Measurements from ENCODE around the gene ATP2B1.

The ATP2B1 gene

DNA sequence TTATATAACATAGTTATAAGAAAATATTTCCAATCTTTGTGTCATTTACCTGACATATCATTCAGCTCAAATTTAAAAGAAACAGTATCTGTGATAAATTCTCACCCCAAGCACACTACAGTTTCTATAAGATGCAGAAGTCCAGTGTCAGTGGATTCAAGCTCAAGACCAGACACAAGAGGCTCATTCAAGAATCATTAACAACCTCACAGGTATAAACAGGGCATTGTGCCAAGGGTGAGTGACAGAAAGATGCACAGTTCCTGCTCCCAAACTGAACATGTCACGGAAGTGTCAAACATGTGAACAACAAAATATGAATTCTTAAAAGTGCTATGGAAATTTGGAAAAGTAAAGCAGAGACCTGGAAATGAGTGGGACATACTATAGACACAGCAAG is 12.8 kb downstream of the ATP2B1 start:
- Mint-ChIP-seq H3K27ac (ENCODE audit: low read depth) (no peak overlapping the region), H3K4me1 (peaks cover 77% of the 10 kb centered on the region), H3K36me3 (ENCODE audit: insufficient read depth) (peaks cover 10% of the 10 kb centered on the region), H3K27me3 (no peaks in the 10 kb centered on the region), H3K4me3 (peak overlapping the region; percentile 2), H3K9me3 (no peaks in the 10 kb centered on the region)
- ATAC-seq (replicated peaks; ENCODE audit: extremely low read depth, poor library complexity, severe bottlenecking) (no peak), DNase-seq (ENCODE audit: low spot score in 2 of 2) (no peak)

DNA sequence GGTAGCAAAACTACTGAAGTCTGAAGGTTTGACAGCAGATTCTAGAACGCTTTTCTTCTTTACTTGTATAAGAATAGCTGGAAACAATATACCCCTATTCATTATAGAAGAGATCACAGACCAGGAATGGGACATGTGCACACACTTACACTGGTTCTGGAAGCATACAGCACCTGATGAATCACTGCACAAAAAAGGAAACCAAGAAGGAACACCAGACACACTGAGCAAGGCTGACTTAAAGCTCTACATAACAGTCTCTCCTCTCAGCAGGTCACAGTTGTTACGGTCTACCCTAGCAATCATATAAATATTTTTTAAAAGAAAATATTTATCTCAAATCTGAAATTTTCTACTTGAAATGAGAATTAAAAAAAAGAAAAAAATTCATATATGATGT is 13.5 kb downstream of the ATP2B1 start:
- H3K27ac Mint-ChIP-seq (ENCODE audit: low read depth): no peak overlapping the region
- H3K4me3 Mint-ChIP-seq: no peak overlapping the region
- no peak for ATAC-seq (replicated peaks; ENCODE audit: extremely low read depth, poor library complexity, severe bottlenecking)
- peaks cover 12% of the 10 kb centered on the region for H3K36me3 Mint-ChIP-seq (ENCODE audit: insufficient read depth)
- H3K4me1 Mint-ChIP-seq: peaks cover 74% of the 10 kb centered on the region
- no peaks in the 10 kb centered on the region for H3K27me3 Mint-ChIP-seq
- no peak for DNase-seq (ENCODE audit: low spot score in 2 of 2)
- no peaks in the 10 kb centered on the region for H3K9me3 Mint-ChIP-seq

DNA sequence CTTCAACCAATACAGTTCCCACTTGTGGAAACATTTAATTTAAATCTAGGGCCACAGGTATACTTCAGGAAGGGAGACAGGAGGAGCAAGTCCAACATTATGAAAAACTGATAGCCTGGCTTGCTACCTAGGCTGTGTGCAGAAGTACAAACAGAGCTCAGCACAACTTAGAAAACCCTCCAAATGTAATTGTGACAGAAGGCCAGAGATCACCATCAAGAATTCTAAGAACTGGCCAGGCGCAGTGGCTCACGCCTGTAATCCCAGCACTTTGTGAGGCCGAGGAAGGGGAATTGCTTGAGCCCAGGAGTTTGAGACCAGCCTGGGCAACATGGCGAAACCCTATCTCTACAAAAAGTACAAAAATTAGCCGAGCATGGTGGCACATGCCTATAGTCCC is 14.1 kb downstream of the ATP2B1 start:
- ATAC-seq (replicated peaks; ENCODE audit: extremely low read depth, poor library complexity, severe bottlenecking) (no peak), DNase-seq (ENCODE audit: low spot score in 2 of 2) (no peak)
- Mint-ChIP-seq H3K4me1 (peaks cover 73% of the 10 kb centered on the region), H3K4me3 (no peak overlapping the region), H3K36me3 (ENCODE audit: insufficient read depth) (peaks cover 12% of the 10 kb centered on the region), H3K27ac (ENCODE audit: low read depth) (peak overlapping the region; percentile 13), H3K9me3 (no peaks in the 10 kb centered on the region), H3K27me3 (no peaks in the 10 kb centered on the region)

DNA sequence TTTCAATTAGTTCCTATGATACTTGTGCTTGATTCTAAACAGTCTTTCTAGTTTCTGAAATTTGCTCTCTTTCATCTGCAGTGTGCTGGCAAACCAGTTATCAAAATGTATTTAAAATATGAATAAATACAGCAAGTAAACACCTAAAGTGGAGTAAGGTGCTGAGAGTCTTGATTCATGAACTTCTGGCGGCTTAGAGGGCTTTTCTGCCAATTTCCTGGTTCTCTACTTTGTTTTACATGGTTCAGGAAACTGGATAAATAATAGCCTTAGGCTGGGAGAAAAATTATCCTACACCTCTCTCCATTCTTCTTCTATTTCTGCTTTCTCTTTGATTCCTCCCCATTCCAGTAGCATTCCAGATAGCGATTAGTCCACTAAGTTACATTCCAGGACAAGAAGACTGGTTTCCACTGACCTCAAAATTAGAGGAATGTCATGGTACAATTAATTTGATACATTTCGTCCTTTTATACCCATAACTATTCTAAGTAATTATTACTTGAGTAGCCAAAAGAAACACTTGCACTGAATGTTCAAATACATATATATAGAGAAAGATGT is 14.9 kb downstream of the ATP2B1 start:
- Mint-ChIP-seq H3K9me3 (no peaks in the 10 kb centered on the region), H3K27me3 (no peaks in the 10 kb centered on the region), H3K27ac (ENCODE audit: low read depth) (peak overlapping the region; percentile 13), H3K4me3 (no peak overlapping the region), H3K36me3 (ENCODE audit: insufficient read depth) (peaks cover 14% of the 10 kb centered on the region), H3K4me1 (peaks cover 76% of the 10 kb centered on the region)
- no peak for DNase-seq (ENCODE audit: low spot score in 2 of 2)
- ATAC-seq (replicated peaks; ENCODE audit: extremely low read depth, poor library complexity, severe bottlenecking): no peak

DNA sequence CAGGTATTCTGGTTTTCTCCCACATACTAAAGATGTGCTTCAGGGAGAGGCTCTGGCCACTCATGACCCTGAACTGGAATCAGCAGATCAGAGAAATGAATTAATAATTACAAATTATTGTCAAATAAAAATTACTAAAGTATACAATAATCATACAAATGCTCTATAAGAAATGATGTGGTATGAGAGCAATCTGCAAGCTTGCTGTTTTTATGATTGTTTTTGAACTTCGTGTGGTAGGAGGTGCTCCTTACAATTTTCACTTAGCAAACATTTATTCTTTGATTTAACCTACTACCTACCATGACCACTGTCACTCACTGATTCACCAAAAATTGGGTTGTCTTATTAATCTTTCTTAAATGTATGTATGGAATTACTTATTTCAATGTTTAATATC is 16.2 kb downstream of the ATP2B1 start:
- no peaks in the 10 kb centered on the region for H3K9me3 Mint-ChIP-seq
- H3K4me1 Mint-ChIP-seq: peaks cover 66% of the 10 kb centered on the region
- no peak overlapping the region for H3K4me3 Mint-ChIP-seq
- no peak for DNase-seq (ENCODE audit: low spot score in 2 of 2)
- H3K27ac Mint-ChIP-seq (ENCODE audit: low read depth): no peak overlapping the region
- no peaks in the 10 kb centered on the region for H3K27me3 Mint-ChIP-seq
- ATAC-seq (replicated peaks; ENCODE audit: extremely low read depth, poor library complexity, severe bottlenecking): no peak
- H3K36me3 Mint-ChIP-seq (ENCODE audit: insufficient read depth): peaks cover 8% of the 10 kb centered on the region

DNA sequence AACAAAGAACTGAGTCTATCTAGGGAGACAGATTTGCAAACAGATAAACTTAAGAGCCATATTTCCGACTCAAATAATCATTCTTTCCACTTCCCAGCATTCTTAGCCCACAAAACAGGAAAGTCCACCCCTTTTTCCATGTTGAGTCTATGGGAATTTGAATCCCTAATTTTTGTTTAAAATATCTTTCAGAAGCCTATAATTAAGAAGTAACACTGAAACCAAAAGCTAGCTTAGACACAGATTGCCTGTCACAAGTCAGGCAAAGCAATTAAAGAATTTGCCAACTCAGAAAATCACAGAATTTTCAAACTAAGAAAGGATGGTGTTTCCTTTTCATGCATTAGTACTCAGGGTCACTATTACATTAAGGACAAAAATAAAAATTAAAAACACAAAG is 17.0 kb downstream of the ATP2B1 start:
- no peak overlapping the region for H3K27ac Mint-ChIP-seq (ENCODE audit: low read depth)
- ATAC-seq (replicated peaks; ENCODE audit: extremely low read depth, poor library complexity, severe bottlenecking): no peak
- peak overlapping the region; percentile 31 for H3K4me3 Mint-ChIP-seq
- no peaks in the 10 kb centered on the region for H3K27me3 Mint-ChIP-seq
- peaks cover 62% of the 10 kb centered on the region for H3K4me1 Mint-ChIP-seq
- no peaks in the 10 kb centered on the region for H3K9me3 Mint-ChIP-seq
- H3K36me3 Mint-ChIP-seq (ENCODE audit: insufficient read depth): peaks cover 11% of the 10 kb centered on the region
- DNase-seq (ENCODE audit: low spot score in 2 of 2): no peak

DNA sequence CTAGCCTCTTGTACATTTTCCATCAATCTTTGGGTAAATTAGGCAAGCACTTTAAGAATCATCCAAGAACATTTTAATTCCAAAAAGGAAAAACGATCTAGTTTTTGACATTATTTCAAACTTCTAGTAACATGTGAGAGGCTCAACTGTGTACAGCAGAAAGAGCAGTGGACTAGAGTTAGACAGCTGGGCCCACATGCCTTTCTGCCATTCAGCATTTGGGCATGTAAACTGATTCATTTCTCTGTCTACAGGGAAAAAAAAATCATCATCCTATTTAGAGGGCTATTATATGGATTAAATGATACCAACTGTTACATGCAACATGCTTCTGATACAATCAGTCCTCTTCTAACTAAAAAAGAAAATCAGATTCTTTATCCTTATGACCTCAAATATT is 17.7 kb downstream of the ATP2B1 start:
- Mint-ChIP-seq H3K36me3 (ENCODE audit: insufficient read depth) (peaks cover 11% of the 10 kb centered on the region), H3K4me3 (no peak overlapping the region), H3K27ac (ENCODE audit: low read depth) (no peak overlapping the region), H3K4me1 (peaks cover 61% of the 10 kb centered on the region), H3K27me3 (no peaks in the 10 kb centered on the region), H3K9me3 (no peaks in the 10 kb centered on the region)
- DNase-seq (ENCODE audit: low spot score in 2 of 2) (no peak), ATAC-seq (replicated peaks; ENCODE audit: extremely low read depth, poor library complexity, severe bottlenecking) (no peak)

DNA sequence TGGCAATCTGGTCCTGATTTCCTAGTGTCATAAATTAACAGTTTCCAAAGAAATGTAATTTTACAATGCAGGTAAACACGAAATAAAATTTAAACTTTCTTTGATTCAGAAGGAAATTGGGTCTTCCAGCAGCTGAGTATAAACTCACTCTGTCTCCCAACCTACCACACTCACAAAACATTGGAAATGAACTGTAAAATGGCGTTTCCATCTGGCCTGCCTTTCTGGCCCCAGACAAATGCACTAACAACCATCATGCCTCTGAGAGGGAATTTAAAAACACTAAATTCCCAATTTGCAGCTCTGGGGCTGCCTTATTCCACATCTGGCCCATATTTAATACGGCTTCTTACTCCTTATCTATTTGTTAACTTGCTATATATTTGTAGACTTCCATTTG is 19.3 kb downstream of the ATP2B1 start:
- H3K4me1 Mint-ChIP-seq: peaks cover 61% of the 10 kb centered on the region
- peak overlapping the region; percentile 77 for H3K27ac Mint-ChIP-seq (ENCODE audit: low read depth)
- no peak overlapping the region for H3K4me3 Mint-ChIP-seq
- peaks cover 12% of the 10 kb centered on the region for H3K36me3 Mint-ChIP-seq (ENCODE audit: insufficient read depth)
- ATAC-seq (replicated peaks; ENCODE audit: extremely low read depth, poor library complexity, severe bottlenecking): no peak
- no peak for DNase-seq (ENCODE audit: low spot score in 2 of 2)
- H3K9me3 Mint-ChIP-seq: no peaks in the 10 kb centered on the region
- H3K27me3 Mint-ChIP-seq: no peaks in the 10 kb centered on the region

DNA sequence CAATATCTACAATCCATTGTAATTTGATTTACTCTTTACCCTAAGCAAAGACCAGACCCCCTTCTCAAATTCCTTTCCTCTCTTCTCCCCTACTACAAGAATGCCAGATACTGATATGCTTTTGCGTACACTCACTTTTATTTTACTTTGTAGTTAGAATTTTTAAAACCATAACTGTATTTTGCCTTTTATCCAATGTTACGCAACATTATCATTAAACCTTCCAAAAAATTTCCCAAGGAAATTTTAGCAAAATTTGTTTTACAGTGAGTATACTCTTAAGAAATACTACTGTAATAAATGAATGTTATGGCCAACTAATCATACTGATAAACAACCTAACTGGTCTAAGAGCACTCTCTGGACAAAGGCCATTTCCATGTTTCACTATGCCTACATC is 22.3 kb downstream of the ATP2B1 start:
- peaks cover 14% of the 10 kb centered on the region for H3K36me3 Mint-ChIP-seq (ENCODE audit: insufficient read depth)
- no peak for DNase-seq (ENCODE audit: low spot score in 2 of 2)
- H3K9me3 Mint-ChIP-seq: no peaks in the 10 kb centered on the region
- H3K4me1 Mint-ChIP-seq: peaks cover 65% of the 10 kb centered on the region
- H3K27me3 Mint-ChIP-seq: no peaks in the 10 kb centered on the region
- H3K4me3 Mint-ChIP-seq: no peak overlapping the region
- peak overlapping the region; percentile 77 for H3K27ac Mint-ChIP-seq (ENCODE audit: low read depth)
- no peak for ATAC-seq (replicated peaks; ENCODE audit: extremely low read depth, poor library complexity, severe bottlenecking)

DNA sequence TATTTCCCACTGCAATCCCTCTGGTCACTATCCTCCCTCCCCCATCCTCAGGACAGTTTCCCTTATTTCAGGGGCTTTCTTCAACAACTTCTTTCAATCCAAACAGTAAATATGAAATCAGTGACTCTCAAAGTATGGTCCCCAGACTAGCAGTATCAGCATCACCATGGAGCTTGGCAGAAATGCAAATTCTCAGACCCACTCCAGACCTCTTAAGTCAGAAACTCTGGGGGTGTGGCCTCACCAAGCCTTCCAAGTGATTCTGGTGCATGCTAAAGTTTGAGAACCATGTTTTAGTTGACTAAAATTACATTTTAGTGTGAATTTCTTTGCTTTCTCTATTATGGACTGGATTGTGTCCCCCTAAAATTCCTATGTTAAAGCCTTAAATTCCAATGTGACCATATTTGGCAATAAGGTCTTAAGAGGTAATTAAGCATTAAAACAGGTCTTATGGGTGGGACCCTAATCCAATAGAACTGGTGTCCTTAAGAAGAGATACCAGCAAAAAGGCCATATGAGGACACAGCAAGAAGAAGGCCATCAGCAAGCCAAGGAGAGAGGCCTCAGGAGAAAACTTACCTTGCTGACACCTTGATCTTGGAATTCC is 23.2 kb downstream of the ATP2B1 start:
- Mint-ChIP-seq H3K27ac (ENCODE audit: low read depth) (no peak overlapping the region), H3K4me1 (peaks cover 65% of the 10 kb centered on the region)

DNA sequence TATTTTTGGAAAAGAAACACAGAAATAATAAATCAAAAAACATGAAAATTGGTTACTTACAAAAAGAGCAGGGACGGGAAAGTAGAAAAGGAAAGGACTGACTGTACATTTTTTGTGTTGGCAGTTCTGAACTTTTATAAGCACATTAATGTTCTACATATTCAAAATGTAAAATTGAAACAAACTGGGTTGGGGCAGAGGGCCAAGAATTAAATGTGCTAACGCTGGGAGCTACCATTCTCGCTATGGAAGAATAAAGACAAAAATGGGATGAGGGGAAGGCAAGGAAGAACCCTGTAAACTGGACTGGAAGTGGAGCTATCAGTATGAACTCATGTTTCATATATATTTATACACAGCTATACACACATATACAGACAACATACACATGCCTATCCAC is 24.5 kb downstream of the ATP2B1 start:
- ATAC-seq (replicated peaks; ENCODE audit: extremely low read depth, poor library complexity, severe bottlenecking): no peak
- Mint-ChIP-seq H3K4me3 (no peak overlapping the region), H3K27me3 (no peaks in the 10 kb centered on the region), H3K27ac (ENCODE audit: low read depth) (no peak overlapping the region), H3K9me3 (no peaks in the 10 kb centered on the region), H3K36me3 (ENCODE audit: insufficient read depth) (peaks cover 13% of the 10 kb centered on the region), H3K4me1 (peaks cover 72% of the 10 kb centered on the region)
- no peak for DNase-seq (ENCODE audit: low spot score in 2 of 2)

More for the DNA sequence above, 23.2 kb downstream of the ATP2B1 start:
- Mint-ChIP-seq H3K27me3 (no peaks in the 10 kb centered on the region), H3K36me3 (ENCODE audit: insufficient read depth) (peaks cover 11% of the 10 kb centered on the region), H3K4me3 (no peak overlapping the region), H3K9me3 (no peaks in the 10 kb centered on the region)
- no peak for ATAC-seq (replicated peaks; ENCODE audit: extremely low read depth, poor library complexity, severe bottlenecking)
- no peak for DNase-seq (ENCODE audit: low spot score in 2 of 2)

DNA sequence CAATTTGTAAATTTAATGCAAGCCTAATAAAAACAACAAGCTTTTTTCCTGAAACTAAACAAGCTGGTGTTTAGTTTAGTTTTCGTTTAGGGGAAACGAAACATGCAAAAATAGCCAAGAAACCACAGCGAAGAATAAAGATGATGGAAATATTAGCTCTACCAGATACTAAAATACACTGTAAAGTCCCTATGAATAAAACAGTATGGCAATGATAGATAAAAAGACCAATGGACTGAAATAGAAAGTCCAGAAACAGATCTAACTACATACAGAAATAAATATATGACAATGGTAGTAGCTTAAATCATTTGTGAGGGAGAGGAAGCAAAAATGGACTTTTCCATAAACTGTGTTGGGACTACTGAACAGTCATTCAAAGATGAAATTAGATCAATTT is 26.4 kb downstream of the ATP2B1 start:
- H3K4me1 Mint-ChIP-seq: peaks cover 81% of the 10 kb centered on the region
- peaks cover 17% of the 10 kb centered on the region for H3K36me3 Mint-ChIP-seq (ENCODE audit: insufficient read depth)
- no peak for ATAC-seq (replicated peaks; ENCODE audit: extremely low read depth, poor library complexity, severe bottlenecking)
- H3K27ac Mint-ChIP-seq (ENCODE audit: low read depth): no peak overlapping the region
- no peaks in the 10 kb centered on the region for H3K27me3 Mint-ChIP-seq
- DNase-seq (ENCODE audit: low spot score in 2 of 2): no peak
- H3K9me3 Mint-ChIP-seq: no peaks in the 10 kb centered on the region
- no peak overlapping the region for H3K4me3 Mint-ChIP-seq

DNA sequence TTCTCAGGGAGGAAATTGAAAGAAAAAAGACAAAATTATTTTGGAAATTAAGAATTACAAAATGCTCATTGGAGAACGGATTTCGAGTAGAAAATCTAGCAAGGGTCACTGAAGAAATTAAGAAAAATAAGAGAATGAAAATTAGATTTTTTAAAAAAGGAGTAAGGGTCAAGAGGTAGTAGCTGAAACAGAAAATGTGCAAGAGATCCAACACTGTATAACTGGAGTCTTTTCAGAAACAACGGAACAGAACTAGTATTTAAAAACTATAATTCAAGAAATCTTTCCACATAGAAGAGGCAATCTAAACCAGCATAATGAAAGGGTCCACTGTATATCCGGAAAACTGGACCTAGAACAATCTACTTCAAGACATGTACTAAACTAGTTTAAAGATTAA is 28.2 kb downstream of the ATP2B1 start:
- H3K4me1 Mint-ChIP-seq: peaks cover 73% of the 10 kb centered on the region
- H3K27me3 Mint-ChIP-seq: no peaks in the 10 kb centered on the region
- no peaks in the 10 kb centered on the region for H3K9me3 Mint-ChIP-seq
- no peak overlapping the region for H3K27ac Mint-ChIP-seq (ENCODE audit: low read depth)
- no peak overlapping the region for H3K4me3 Mint-ChIP-seq
- peaks cover 15% of the 10 kb centered on the region for H3K36me3 Mint-ChIP-seq (ENCODE audit: insufficient read depth)
- DNase-seq (ENCODE audit: low spot score in 2 of 2) (no peak), ATAC-seq (replicated peaks; ENCODE audit: extremely low read depth, poor library complexity, severe bottlenecking) (no peak)
